NCI-H345 treated with DMSO at 0.1 percent for 48 hours (cell line): ENCODE results near the gene SDR42E2.
"Not testable (repeated sequence)": the region's sequence is repeated elsewhere in the genome, so short reads cannot be mapped to it uniquely, and the experiment has no call there.

Experiments
- DNase-seq: peaks from one replicate; lab custom pipeline; 2025; ENCODE audit not compliant: unreplicated experiment; lab: John Stamatoyannopoulos, UW

Gene SDR42E2

GRCh38 chr16:22190776-22191531, 28.6 kb downstream of the SDR42E2 start:
- DNase-seq, result peak; percentile 100

- no peak for DNase-seq
Observed at GRCh38 chr16:22191532-22192260, 29.4 kb downstream of the SDR42E2 start.

GRCh38 chr16:22192261-22193062, 30.2 kb downstream of the SDR42E2 start:
- no peak for DNase-seq

- DNase-seq, result no peak
Observed at GRCh38 chr16:22193063-22193411, 30.7 kb downstream of the SDR42E2 start.

GRCh38 chr16:22194707-22195444, 32.6 kb downstream of the SDR42E2 start:
- DNase-seq, result no peak

GRCh38 chr16:22195445-22195694, 33.1 kb downstream of the SDR42E2 start:
- no peak for DNase-seq

GRCh38 chr16:22195695-22196558, 33.6 kb downstream of the SDR42E2 start:
- peak; percentile 70 for DNase-seq

- DNase-seq, result not testable (repeated sequence)
Observed at GRCh38 chr16:22196559-22197168, 34.4 kb downstream of the SDR42E2 start.

GRCh38 chr16:22198547-22199293, 36.4 kb downstream of the SDR42E2 start:
- no peak for DNase-seq

GRCh38 chr16:22202261-22202637, 39.9 kb downstream of the SDR42E2 start:
- DNase-seq, result no peak

- DNase-seq, result no peak
Observed at GRCh38 chr16:22203091-22203490, 40.8 kb downstream of the SDR42E2 start.

- DNase-seq, result no peak
Observed at GRCh38 chr16:22204091-22204655, 41.9 kb downstream of the SDR42E2 start.

GRCh38 chr16:22205577-22206012, 43.3 kb downstream of the SDR42E2 start:
- no peak for DNase-seq

- peak; percentile 68 for DNase-seq
Observed at GRCh38 chr16:22206013-22206841, 43.9 kb downstream of the SDR42E2 start, which contains the start of gene EEF2K. TSS of gene EEF2K (plus strand) at chr16:22206278. CDS start at chr16:22225730, 19,452 bp downstream.

- DNase-seq, result peak; percentile 27
Observed at GRCh38 chr16:22206842-22207714, 44.8 kb downstream of the SDR42E2 start.

- DNase-seq, result no peak
Observed at GRCh38 chr16:22207715-22208360, 45.5 kb downstream of the SDR42E2 start.
